Stomach smooth muscle (tissue), 2 donors: ENCODE measurements around the gene HSD17B4.
A peak's percentile ranks its signal among the peaks of the same experiment; 100 is the strongest.

Experiments
- H3K27ac ChIP-seq: one replicate; pipeline ENCODE4 v1.7.0; 2013; ENCODE audit warnings: mild to moderate bottlenecking, low read length, inconsistent platforms
- H3K27me3 ChIP-seq, 2 donors: one replicate each; pipeline ENCODE4 v1.7.0; 2013; ENCODE audit warnings: low read length in 2 of 2; ENCODE audit not compliant: insufficient read depth in 2 of 2, control insufficient read depth in 1 of 2
- H3K36me3 ChIP-seq, 2 donors: one replicate each; pipeline ENCODE4 v1.7.0; 2013; ENCODE audit warnings: low read length in 2 of 2; ENCODE audit not compliant: control insufficient read depth in 2 of 2, insufficient read depth in 2 of 2
- H3K4me1 ChIP-seq: one replicate; pipeline ENCODE4 v1.7.0; 2013; ENCODE audit warnings: low read length; ENCODE audit not compliant: control insufficient read depth, insufficient read depth
- H3K4me3 ChIP-seq, 2 donors: one replicate each; pipeline ENCODE4 v1.7.0; 2013; ENCODE audit warnings: low read length in 2 of 2
- H3K9ac ChIP-seq, 2 donors: one replicate each; pipeline ENCODE4 v1.7.0; 2013; ENCODE audit warnings: low read length in 2 of 2, mild to moderate bottlenecking in 1 of 2
- H3K9me3 ChIP-seq, 2 donors: one replicate each; pipeline ENCODE4 v1.7.0; 2013; ENCODE audit warnings: low read length in 2 of 2; ENCODE audit not compliant: control insufficient read depth in 2 of 2
- donor health status: healthy.
- donor health status: Pancreatic carcinoma.

The HSD17B4 gene

GRCh38 chr5:119452060-119452372 lies 281 bp upstream of the HSD17B4 start:
- peak overlapping the region; percentile 88 to 91 for H3K4me3 ChIP-seq
- peak overlapping the region; percentile 67 for H3K27ac ChIP-seq
- H3K27me3 ChIP-seq, result no peaks in the 10 kb centered on the region
- H3K36me3 ChIP-seq, result peaks cover 0 to 2% of the 10 kb centered on the region in 2 donors
- H3K9me3 ChIP-seq, result no peaks in the 10 kb centered on the region
- peaks cover 7% of the 10 kb centered on the region for H3K4me1 ChIP-seq
- H3K9ac ChIP-seq, result no peak overlapping the region

GRCh38 chr5:119453040-119453373 lies 710 bp downstream of the HSD17B4 start:
- peak overlapping the region; percentile 83 to 86 for H3K9ac ChIP-seq
- peak overlapping the region; percentile 67 for H3K27ac ChIP-seq
- peaks cover 0 to 2% of the 10 kb centered on the region in 2 donors for H3K36me3 ChIP-seq
- H3K4me3 ChIP-seq, result peak overlapping the region; percentile 88 to 91
- H3K9me3 ChIP-seq, result no peaks in the 10 kb centered on the region
- H3K4me1 ChIP-seq, result peaks cover 7% of the 10 kb centered on the region
- H3K27me3 ChIP-seq, result no peaks in the 10 kb centered on the region

- Histone ChIP-seq H3K4me3 (no peak overlapping the region), H3K27ac (no peak overlapping the region), H3K4me1 (peaks cover 7% of the 10 kb centered on the region), H3K36me3 (peaks cover 0 to 2% of the 10 kb centered on the region in 2 donors), H3K9me3 (no peaks in the 10 kb centered on the region), H3K9ac (no peak overlapping the region), H3K27me3 (no peaks in the 10 kb centered on the region)
These were observed 1.9 kb downstream of the HSD17B4 start for GRCh38 chr5:119454171-119454570.

- no peak overlapping the region for H3K27ac ChIP-seq
These were observed 6.8 kb downstream of the HSD17B4 start for GRCh38 chr5:119458911-119459632.

GRCh38 chr5:119465640-119466039 lies 13.3 kb downstream of the HSD17B4 start:
- no peaks in the 10 kb centered on the region for H3K4me1 ChIP-seq
- H3K9me3 ChIP-seq, result peaks cover 0 to 7% of the 10 kb centered on the region in 2 donors
- H3K36me3 ChIP-seq, result peaks cover 0 to 2% of the 10 kb centered on the region in 2 donors
- no peak overlapping the region for H3K4me3 ChIP-seq
- H3K9ac ChIP-seq, result no peak overlapping the region
- no peak overlapping the region for H3K27ac ChIP-seq
- no peaks in the 10 kb centered on the region for H3K27me3 ChIP-seq

More at GRCh38 chr5:119458911-119459632, 6.8 kb downstream of the HSD17B4 start:
- H3K9ac ChIP-seq, result no peak overlapping the region
- H3K4me3 ChIP-seq, result no peak overlapping the region
- no peaks in the 10 kb centered on the region for H3K9me3 ChIP-seq
- no peaks in the 10 kb centered on the region for H3K4me1 ChIP-seq
- peaks cover 0 to 2% of the 10 kb centered on the region in 2 donors for H3K36me3 ChIP-seq
- no peaks in the 10 kb centered on the region for H3K27me3 ChIP-seq

GRCh38 chr5:119468286-119468685 lies 16.0 kb downstream of the HSD17B4 start:
- no peaks in the 10 kb centered on the region for H3K27me3 ChIP-seq
- H3K9me3 ChIP-seq, result peaks cover 0 to 7% of the 10 kb centered on the region in 2 donors
- H3K9ac ChIP-seq, result no peak overlapping the region
- no peak overlapping the region for H3K4me3 ChIP-seq
- H3K4me1 ChIP-seq, result no peaks in the 10 kb centered on the region
- H3K36me3 ChIP-seq, result peaks cover 0 to 2% of the 10 kb centered on the region in 2 donors
- no peak overlapping the region for H3K27ac ChIP-seq

- Histone ChIP-seq H3K27ac (no peak overlapping the region), H3K9ac (no peak overlapping the region), H3K4me3 (no peak overlapping the region), H3K9me3 (peaks cover 0 to 7% of the 10 kb centered on the region in 2 donors), H3K27me3 (no peaks in the 10 kb centered on the region), H3K36me3 (peaks cover 0 to 2% of the 10 kb centered on the region in 2 donors), H3K4me1 (no peaks in the 10 kb centered on the region)
These were observed 17.9 kb downstream of the HSD17B4 start for GRCh38 chr5:119470105-119470763.

GRCh38 chr5:119470851-119471451 lies 18.7 kb downstream of the HSD17B4 start:
- Histone ChIP-seq H3K4me3 (no peak overlapping the region), H3K4me1 (no peaks in the 10 kb centered on the region), H3K27ac (no peak overlapping the region), H3K27me3 (no peaks in the 10 kb centered on the region), H3K9me3 (peaks cover 0 to 7% of the 10 kb centered on the region in 2 donors), H3K36me3 (peaks cover 2 to 5% of the 10 kb centered on the region in 2 donors), H3K9ac (no peak overlapping the region)

- no peaks in the 10 kb centered on the region for H3K27me3 ChIP-seq
- H3K27ac ChIP-seq, result no peak overlapping the region
- H3K4me3 ChIP-seq, result no peak overlapping the region
- peaks cover 0 to 11% of the 10 kb centered on the region in 2 donors for H3K36me3 ChIP-seq
- no peak overlapping the region for H3K9ac ChIP-seq
- peaks cover 0 to 4% of the 10 kb centered on the region in 2 donors for H3K9me3 ChIP-seq
- no peaks in the 10 kb centered on the region for H3K4me1 ChIP-seq
These were observed 20.9 kb downstream of the HSD17B4 start for GRCh38 chr5:119473241-119473640.

GRCh38 chr5:119476341-119476740 lies 24.0 kb downstream of the HSD17B4 start:
- H3K9ac ChIP-seq, result no peak overlapping the region
- peaks cover 2 to 21% of the 10 kb centered on the region in 2 donors for H3K36me3 ChIP-seq
- H3K9me3 ChIP-seq, result no peaks in the 10 kb centered on the region
- no peak overlapping the region for H3K4me3 ChIP-seq
- no peak overlapping the region for H3K27ac ChIP-seq
- no peaks in the 10 kb centered on the region for H3K27me3 ChIP-seq
- no peaks in the 10 kb centered on the region for H3K4me1 ChIP-seq

GRCh38 chr5:119478781-119479180 lies 26.5 kb downstream of the HSD17B4 start:
- Histone ChIP-seq H3K4me1 (no peaks in the 10 kb centered on the region), H3K27me3 (no peaks in the 10 kb centered on the region), H3K4me3 (no peak overlapping the region), H3K36me3 (peaks cover 2 to 23% of the 10 kb centered on the region in 2 donors), H3K27ac (no peak overlapping the region), H3K9ac (no peak overlapping the region), H3K9me3 (no peaks in the 10 kb centered on the region)
